SK-N-MC (cell line): Measurements from ENCODE around the gene CACNB4.
"Not testable (repeated sequence)": the region's sequence is repeated elsewhere in the genome, so short reads cannot be mapped to it uniquely, and the experiment has no call there.

Experiments
- DNase-seq: peaks from one replicate; pipeline ENCODE4 v3.0.0-alpha.2; 2011; ENCODE audit warnings: low read depth, low spot score
- H3K27ac ChIP-seq: fragments of 200-600 bp; sonication (generic); 2 replicates; pipeline ENCODE4 v1.5.1; 2016; ENCODE audit warnings: mixed run types
- H3K36me3 ChIP-seq: fragments of 200-600 bp; sonication (generic); 2 replicates; pipeline ENCODE4 v1.6.1; 2017; ENCODE audit warnings: antibody characterized with exemption, low read length, mixed read lengths; ENCODE audit not compliant: insufficient read depth
- H3K4me3 ChIP-seq: fragments of 200-600 bp; sonication (generic); 2 replicates; pipeline ENCODE4 v1.5.1; 2016
- H3K9ac ChIP-seq: fragments of 200-600 bp; sonication (generic); 2 replicates; pipeline ENCODE4 v1.8.0; 2017; ENCODE audit warnings: mixed run types, mixed read lengths; ENCODE audit not compliant: insufficient read length
- H3K9me3 ChIP-seq: fragments of 200-600 bp; sonication (generic); 2 replicates; pipeline ENCODE4 v1.6.1; 2017; ENCODE audit warnings: low read depth, mild to moderate bottlenecking, antibody characterized with exemption, low read length, moderate library complexity, mixed read lengths
- EZH2 ChIP-seq: fragments of 200-600 bp; sonication (generic); IDR thresholded peaks from one replicate; pipeline ENCODE4 v1.6.1; 2017; ENCODE audit warnings: antibody characterized with exemption
- FOXP2 ChIP-seq: optimal IDR thresholded peaks from 2 replicates; pipeline ENCODE3; 2011; ENCODE audit warnings: mild to moderate bottlenecking, moderate library complexity; ENCODE audit not compliant: insufficient read depth; ENCODE audit errors: extremely low read length, control extremely low read depth
- POLR2AphosphoS5 ChIP-seq: IDR thresholded peaks from 2 replicates; pipeline ENCODE4 v1.6.1; 2012; ENCODE audit warnings: mild to moderate bottlenecking, low read depth, low read length, borderline replicate concordance

CACNB4 gene

GRCh38 chr2:151943461-151943860 is 155.4 kb downstream of the CACNB4 start:
- H3K36me3 ChIP-seq: no peaks in the 10 kb centered on the region
- DNase-seq: no peak
- no peak overlapping the region for H3K9ac ChIP-seq
- no peak overlapping the region for H3K4me3 ChIP-seq
- TF ChIP-seq EZH2 (no peak), FOXP2 (no peak), POLR2AphosphoS5 (no peak)
- H3K9me3 ChIP-seq: no peaks in the 10 kb centered on the region
- no peak overlapping the region for H3K27ac ChIP-seq

- not testable (repeated sequence) for H3K9me3 ChIP-seq, H3K9ac ChIP-seq, H3K27ac ChIP-seq, H3K4me3 ChIP-seq, DNase-seq, H3K36me3 ChIP-seq
Observed at GRCh38 chr2:151942540-151943205, 156.2 kb downstream of the CACNB4 start.

DNA sequence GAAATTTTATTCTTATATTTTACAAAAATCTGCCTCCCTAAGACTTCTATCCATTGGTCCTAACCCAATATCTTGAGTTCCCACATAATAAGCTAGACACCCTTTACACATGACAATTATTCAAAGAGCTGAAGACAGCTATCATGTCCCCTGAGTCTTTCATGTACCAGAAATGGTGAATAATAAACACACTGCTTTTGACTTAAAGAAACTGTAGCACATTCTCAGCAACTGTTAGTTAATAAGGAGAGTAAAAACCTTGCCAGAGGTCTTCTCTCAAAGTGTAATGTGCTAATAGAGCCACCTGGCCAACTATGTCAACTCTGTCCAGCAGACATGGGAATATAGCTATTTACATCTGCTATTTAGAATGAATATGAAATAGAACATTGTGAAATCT is 160.9 kb downstream of the CACNB4 start:
- Histone ChIP-seq H3K36me3 (no peaks in the 10 kb centered on the region), H3K27ac (no peak overlapping the region), H3K4me3 (no peak overlapping the region), H3K9ac (no peak overlapping the region), H3K9me3 (no peaks in the 10 kb centered on the region)
- TF ChIP-seq POLR2AphosphoS5 (no peak), FOXP2 (no peak), EZH2 (no peak)
- DNase-seq: no peak

DNA sequence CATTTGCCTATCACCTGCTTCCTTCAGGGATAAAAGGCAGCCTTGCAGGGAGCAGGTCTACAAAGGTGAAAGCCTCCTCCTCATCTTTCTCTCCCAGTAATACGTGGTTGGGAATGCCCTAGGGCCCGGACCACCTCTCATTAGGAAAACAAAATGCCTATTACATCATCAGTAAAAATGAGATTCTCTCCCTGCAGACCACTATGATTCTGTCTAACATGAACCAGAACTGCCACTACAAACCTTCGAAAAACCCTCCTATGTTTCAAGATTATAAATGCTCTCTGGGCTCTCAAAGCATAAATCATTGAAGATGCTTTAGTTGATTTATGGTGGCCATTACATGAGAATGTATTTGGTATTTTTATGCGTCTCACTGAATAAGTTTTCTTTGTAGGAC is 162.2 kb downstream of the CACNB4 start:
- Histone ChIP-seq H3K27ac (no peak overlapping the region), H3K9ac (no peak overlapping the region), H3K9me3 (no peaks in the 10 kb centered on the region), H3K36me3 (no peaks in the 10 kb centered on the region), H3K4me3 (no peak overlapping the region)
- TF ChIP-seq FOXP2 (no peak), POLR2AphosphoS5 (no peak), EZH2 (no peak)
- no peak for DNase-seq

DNA sequence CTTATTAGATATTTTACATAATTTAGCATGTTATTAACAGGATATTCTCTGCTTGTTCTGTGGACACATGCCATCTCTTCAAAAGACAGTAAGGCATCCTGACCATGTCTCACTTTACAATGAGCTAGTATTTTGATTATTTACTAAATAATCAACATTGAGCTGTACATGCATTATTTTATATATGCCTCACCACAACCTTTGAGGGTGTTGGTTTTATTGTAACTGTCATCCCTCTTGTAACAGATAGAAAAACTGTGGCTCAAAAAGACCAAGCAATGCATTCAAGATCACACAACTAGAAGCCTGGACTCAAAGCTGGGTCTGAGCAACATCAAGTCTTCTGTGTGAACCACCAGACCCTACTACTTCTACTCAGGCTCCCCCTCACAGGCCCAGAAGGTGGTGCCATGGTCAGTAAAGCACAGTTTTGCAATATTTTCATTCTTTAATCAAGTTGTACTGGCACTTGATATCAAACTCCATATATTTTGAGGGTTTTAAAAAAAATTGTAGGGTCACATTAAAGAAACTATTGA is 165.5 kb downstream of the CACNB4 start:
- Histone ChIP-seq H3K9ac (no peak overlapping the region), H3K27ac (no peak overlapping the region), H3K4me3 (no peak overlapping the region), H3K9me3 (no peaks in the 10 kb centered on the region), H3K36me3 (no peaks in the 10 kb centered on the region)
- no peak for DNase-seq
- TF ChIP-seq EZH2 (no peak), POLR2AphosphoS5 (no peak), FOXP2 (no peak)

GRCh38 chr2:151931756-151932155 is 167.1 kb downstream of the CACNB4 start:
- Histone ChIP-seq H3K4me3 (no peak overlapping the region), H3K27ac (no peak overlapping the region), H3K9me3 (no peaks in the 10 kb centered on the region), H3K36me3 (no peaks in the 10 kb centered on the region), H3K9ac (no peak overlapping the region)
- TF ChIP-seq FOXP2 (no peak), EZH2 (no peak)
- DNase-seq: no peak

DNA sequence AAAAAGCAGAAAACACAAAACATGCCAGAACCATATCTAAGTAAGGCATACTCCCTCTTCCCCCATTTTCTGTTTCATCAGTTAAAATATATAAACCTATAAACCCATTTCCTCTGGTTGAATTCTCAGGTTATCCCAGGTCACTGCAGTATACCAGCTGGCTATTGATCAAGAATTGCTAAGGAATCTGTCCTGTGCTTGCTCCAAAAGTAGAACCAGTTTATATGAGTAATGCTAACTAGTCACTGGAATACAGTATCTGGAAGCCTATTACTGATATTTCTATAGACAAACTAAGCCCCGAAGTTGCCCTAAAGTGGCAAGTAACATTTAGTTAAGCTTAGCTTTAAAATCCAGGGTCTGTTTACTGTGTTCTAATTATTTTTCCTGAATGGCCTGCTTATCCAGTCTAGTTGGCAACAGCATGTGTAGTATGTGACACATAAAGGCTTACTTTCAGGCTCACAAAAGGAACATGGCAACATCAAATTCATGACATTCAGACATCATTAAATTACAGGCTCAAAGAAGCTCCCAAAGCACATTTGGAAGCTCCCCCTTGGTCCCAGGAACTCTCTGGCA is 167.7 kb downstream of the CACNB4 start:
- Histone ChIP-seq H3K9me3 (no peaks in the 10 kb centered on the region), H3K36me3 (no peaks in the 10 kb centered on the region), H3K4me3 (no peak overlapping the region), H3K9ac (no peak overlapping the region), H3K27ac (no peak overlapping the region)
- TF ChIP-seq POLR2AphosphoS5 (no peak), FOXP2 (no peak), EZH2 (no peak)
- no peak for DNase-seq

GRCh38 chr2:151930042-151930441 is 168.8 kb downstream of the CACNB4 start:
- H3K36me3 ChIP-seq: no peaks in the 10 kb centered on the region
- no peak for TF ChIP-seq POLR2AphosphoS5
- no peak for TF ChIP-seq FOXP2
- no peak for TF ChIP-seq EZH2
- H3K9me3 ChIP-seq: no peaks in the 10 kb centered on the region
- no peak for DNase-seq
- no peak overlapping the region for H3K27ac ChIP-seq
- no peak overlapping the region for H3K4me3 ChIP-seq
- H3K9ac ChIP-seq: no peak overlapping the region

DNA sequence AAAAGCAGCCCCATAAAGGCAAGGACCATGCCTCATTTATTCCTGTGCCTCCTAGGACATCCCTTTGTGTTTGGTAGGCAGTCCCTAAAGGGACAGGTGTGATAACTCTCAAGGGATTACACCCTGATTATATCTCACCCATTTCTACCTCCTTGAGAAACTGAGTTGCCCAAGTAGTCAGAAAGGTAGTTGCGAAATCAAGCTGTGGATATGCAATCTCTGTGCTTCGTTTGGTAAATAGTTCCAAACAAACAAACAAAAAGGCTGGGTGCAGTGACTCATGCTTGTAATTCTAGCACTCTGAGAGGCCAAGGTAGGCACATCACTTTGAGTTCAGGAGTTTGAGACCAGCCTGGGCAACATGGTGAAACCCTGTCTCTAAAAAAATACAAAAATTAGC is 170.5 kb downstream of the CACNB4 start:
- no peaks in the 10 kb centered on the region for H3K36me3 ChIP-seq
- no peak overlapping the region for H3K4me3 ChIP-seq
- TF ChIP-seq POLR2AphosphoS5 (no peak), FOXP2 (no peak), EZH2 (no peak)
- H3K9me3 ChIP-seq: no peaks in the 10 kb centered on the region
- DNase-seq: no peak
- no peak overlapping the region for H3K27ac ChIP-seq
- H3K9ac ChIP-seq: no peak overlapping the region
